DMS53 treated with DMSO at 0.1 percent for 48 hours (cell line): ENCODE data around the gene CFAP97D2.
"Not testable (repeated sequence)": the region's sequence is repeated elsewhere in the genome, so short reads cannot be mapped to it uniquely, and the experiment has no call there.

Experiments used
- DNase-seq: peaks from one replicate; lab custom pipeline; 2025; ENCODE audit not compliant: unreplicated experiment; lab: John Stamatoyannopoulos, UW

The CFAP97D2 gene

DNA sequence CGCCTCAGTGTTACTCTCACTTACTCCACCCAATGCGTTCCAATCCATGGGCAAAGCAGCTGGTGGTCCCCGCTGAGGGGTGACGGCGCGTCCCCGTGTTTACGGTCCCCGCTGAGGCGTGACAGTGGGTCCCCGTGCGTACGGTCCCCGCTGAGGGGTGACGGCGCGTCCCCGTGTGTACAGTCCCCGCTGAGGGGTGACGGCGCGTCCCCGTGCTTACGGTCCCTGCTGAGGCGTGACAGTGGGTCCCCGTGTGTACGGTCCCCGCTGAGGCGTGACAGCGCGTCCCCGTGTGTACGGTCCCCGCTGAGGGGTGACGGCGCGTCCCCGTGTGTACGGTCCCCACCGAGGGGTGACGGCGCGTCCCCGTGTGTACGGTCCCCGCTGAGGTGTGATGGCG, 19.5 kb downstream of the CFAP97D2 start:
- no peak for DNase-seq

GRCh38 chr13:114199526-114199925, 20.5 kb downstream of the CFAP97D2 start:
- not testable (repeated sequence) for DNase-seq

GRCh38 chr13:114199954-114200353, 20.9 kb downstream of the CFAP97D2 start:
- DNase-seq: no peak

- no peak for DNase-seq
Observed at GRCh38 chr13:114200399-114200911, 21.4 kb downstream of the CFAP97D2 start.

DNA sequence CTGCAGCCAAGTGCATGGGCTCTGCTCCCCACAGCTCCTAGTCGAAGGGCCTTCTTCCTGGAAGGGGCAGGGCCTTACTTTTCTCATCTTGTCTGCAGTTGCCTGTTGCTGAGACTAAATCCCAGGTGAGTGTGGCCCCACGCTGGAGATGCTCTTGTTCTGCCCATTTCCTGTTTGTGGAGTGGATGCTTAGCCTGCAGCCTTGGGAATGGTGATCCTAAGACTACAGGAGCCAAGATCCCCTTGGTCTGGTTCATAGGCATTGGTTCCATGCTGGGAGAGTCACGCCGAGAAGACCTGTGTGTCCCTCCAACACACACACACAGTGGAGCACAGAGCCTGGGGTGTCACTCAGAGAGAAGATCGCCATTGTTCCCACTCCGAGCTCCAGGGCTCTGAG, 23.5 kb downstream of the CFAP97D2 start:
- DNase-seq: no peak

DNA sequence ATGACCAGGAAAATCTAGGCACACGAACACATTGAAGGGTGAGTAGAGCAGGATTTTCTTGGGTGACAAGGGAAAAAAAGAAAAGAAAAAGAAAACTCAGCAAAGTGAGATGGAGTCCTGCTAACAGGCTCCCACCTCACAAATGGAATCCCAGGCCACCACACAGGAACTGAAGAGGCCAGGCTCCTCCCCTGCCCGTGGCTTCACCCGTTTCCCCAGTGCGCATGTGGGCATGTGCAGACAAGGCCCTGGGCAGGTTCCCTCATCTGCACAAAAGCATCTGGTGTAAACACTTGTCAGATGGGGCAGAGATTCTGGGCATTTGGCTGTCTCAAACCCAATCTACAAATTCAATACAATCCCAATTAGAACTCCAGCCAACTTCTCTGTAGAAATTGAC, 24.5 kb downstream of the CFAP97D2 start:
- no peak for DNase-seq

DNA sequence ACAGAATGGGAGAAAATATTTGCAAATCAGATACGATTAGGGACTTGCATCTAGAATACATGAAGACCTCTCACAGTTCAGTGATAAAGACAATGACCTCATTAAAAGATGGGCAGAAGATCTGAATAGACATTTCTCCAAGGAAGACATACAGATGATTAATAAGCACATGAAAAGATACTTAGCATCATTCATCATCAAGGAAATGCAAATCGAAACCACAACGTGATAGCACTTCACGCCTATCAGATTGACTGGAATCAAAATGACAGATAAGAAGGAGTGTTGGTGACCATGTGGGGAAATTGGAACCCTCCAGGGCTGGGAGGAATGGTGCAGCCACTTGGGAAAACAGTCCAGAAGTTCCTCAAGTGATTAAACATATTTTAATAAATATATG, 25.8 kb downstream of the CFAP97D2 start:
- no peak for DNase-seq

- DNase-seq: no peak
Observed at GRCh38 chr13:114208134-114208533, 29.1 kb downstream of the CFAP97D2 start.

GRCh38 chr13:114211446-114212157, 32.5 kb downstream of the CFAP97D2 start:
- DNase-seq: no peak

GRCh38 chr13:114212158-114212495, 33.1 kb downstream of the CFAP97D2 start:
- DNase-seq: no peak

DNA sequence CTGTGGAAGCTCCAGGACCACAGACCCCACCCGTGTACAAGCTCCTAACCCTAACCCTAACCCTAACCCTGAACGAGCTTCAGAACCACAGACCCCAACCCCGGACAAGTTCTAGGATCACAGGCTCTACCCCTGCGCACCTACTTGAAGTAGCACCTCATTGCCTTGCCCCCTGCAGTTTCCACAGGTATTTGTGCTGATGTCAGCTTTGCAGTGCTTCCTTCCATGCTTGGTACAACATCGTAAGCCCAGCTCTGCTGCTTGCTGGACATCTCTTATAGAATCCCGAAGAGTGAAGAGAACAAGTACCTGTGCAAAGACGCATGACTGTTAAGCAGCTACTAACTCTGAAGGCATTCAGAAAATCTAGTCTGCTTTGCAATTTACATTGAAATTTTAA, 34.9 kb downstream of the CFAP97D2 start:
- no peak for DNase-seq

GRCh38 chr13:114219392-114219791, 40.3 kb downstream of the CFAP97D2 start:
- DNase-seq: no peak

DNA sequence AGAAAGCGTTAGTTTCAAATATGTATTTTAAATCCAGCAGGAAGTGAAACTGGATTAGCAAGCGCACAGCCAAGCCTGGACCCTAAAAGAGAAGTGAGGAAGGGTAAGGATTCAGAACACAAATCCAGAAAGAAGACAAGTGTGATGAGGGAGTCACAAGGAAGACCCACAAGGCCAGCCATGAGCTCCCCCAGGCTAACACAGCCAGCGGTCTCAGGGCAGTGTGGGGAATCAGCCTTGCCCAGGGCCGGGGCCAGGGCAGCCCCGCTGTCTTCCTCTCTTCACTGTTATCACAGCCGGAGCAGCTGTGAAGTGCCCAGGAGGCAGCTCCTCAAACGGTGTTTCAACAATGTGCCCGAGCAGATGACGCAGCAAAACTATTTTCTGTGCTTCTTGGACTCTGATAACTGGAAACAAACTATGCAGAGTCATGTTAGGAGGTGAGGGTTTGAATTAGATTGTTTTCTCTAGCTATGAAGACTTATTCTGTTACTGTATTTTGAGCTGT, 43.5 kb downstream of the CFAP97D2 start:
- DNase-seq: no peak

DNA sequence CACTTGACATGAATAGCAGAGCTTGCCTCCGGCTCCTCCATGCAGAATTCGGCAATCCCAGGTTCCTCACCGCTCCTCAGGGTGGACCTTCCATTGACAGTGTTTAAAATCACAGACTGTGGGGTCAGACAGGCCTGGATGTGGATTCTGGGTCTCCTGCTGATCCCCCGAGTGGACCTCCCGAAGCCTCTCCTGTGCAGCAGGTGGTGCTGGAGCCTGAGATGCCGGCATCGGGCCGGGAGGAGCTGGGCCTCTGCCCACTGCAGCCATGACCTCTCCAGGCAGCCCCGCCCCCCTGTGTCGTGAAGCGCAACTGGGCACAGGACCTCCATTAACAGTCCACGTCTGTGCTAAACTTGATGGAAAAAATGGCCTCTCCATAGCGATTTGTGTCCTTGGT, 45.1 kb downstream of the CFAP97D2 start:
- no peak for DNase-seq

DNA sequence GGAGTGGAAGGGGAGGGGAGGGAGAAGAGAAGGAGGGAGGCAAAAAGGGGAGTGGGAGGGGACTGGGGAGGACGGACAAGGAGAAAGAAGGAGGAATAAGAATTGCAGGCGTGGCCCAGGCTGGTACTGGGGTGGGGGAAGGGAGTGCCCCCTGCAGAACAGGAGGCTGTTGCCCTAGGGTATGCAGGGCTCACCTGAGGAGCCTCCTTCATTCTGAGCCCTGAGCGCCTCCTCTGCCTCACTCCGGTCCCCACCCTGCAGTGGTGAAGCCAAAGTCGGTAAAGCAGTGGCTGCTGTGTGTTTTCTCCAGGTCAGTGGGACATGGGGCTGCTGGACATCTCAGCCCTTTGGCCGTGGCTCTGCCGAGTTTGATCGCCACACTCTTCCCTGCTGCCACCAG, 46.6 kb downstream of the CFAP97D2 start:
- no peak for DNase-seq

GRCh38 chr13:114226088-114226487, 47.0 kb downstream of the CFAP97D2 start:
- no peak for DNase-seq

DNA sequence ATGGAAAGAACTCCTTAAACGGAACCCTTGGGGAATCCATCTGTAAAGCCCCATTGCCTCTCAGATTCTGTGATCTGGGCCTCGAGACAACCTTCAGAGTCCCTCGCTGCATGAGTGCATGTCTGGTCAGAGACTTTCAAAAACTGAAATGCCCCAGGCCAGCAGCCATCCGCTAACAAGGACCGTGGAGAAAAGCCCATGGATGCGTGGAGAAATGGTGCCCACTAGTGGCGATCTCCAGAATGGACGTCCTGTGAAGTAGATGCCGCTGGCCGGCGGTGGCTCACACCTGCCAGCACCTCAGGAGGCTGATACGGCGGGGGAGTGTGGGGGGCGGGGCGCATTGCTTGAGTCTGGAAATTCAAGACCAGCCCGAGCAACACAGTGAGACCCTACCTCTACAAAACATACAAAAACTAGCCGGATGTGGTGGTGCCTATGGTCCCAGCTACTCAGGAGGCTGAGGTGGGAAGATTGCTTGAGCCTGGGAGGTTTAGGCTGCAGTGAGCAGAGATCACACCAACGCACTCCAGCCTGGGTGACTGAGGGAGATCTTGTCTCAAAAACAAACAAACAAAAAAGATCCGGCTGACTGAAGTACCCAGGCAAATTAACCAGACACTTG, 47.8 kb downstream of the CFAP97D2 start:
- peak; percentile 9 for DNase-seq

DNA sequence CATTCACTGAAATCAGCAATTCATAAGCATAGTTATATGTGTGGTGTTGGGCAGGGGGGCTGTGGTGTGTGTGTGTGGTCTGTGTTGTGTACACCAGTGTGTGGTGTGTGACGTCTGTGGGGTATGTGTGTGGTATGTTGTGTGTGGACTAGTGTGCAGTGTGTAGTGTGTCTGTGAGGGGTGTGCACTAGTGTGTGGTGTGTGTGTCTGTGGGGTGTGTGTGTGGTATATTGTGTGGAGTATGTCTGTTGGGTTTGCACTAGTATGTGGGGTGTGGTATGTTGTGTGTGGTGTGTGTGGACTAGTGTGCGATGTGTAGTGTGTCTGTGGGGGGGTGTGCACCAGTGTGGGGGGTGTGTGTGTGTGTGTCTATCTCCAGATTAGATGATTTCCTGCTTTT, 48.5 kb downstream of the CFAP97D2 start:
- DNase-seq: no peak

GRCh38 chr13:114228176-114228575, 49.1 kb downstream of the CFAP97D2 start:
- DNase-seq: no peak

GRCh38 chr13:114229506-114229905, 50.4 kb downstream of the CFAP97D2 start:
- no peak for DNase-seq

DNA sequence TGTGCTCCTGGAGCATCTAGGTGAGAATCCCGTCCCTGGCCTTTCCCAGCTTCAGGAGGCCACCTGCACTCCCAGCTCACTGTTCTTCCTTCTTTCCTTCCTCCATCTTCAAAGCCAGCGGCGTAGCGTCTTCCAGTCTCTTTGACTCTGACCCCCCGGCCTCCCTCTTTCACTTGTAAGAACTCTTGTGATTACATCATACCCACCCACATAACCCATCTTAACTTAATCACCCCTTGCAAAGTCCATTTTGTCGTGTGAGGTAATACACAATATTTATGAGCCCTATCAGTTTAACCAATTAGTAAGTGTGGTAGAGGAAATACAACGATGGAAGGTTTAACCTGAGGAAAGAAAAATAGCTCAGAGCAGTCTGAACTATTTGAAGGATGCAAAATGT, 51.1 kb downstream of the CFAP97D2 start:
- DNase-seq: no peak

GRCh38 chr13:114230575-114230974, 51.5 kb downstream of the CFAP97D2 start:
- no peak for DNase-seq

GRCh38 chr13:114231886-114232285, 52.8 kb downstream of the CFAP97D2 start:
- DNase-seq: no peak
